ENCODE measurements around the gene PHACTR1. TPM values are rescaled to one million over a fixed set of nuclear protein-coding genes. Genes with fewer than 3 reads are reported as not detected.

Gene PHACTR1
- total RNA-seq, 2 donors from 2014 or later = 1.3 to 4.3 TPM

DNA sequence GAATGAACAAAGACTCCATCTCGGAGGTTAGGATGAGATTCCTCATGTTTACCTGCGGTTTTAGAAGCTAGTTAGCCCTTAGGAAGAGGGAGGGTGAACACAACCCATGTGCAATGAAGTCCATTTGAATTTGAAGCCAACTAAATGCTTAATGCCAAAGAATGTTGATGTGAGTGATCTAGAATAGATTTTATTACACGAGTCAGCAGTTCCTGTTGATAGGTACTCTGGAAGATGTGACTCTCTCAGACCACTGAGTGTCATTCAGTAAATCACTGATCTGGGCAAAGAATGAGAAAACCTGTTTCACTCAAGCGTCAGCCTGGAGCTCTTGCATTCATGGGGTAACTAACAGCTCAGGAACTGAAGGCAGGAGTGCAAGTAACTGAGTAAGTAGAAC lies 505.5 kb downstream of the PHACTR1 start:
- no peak for TF ChIP-seq POLR2AphosphoS5 (IDR thresholded peaks at IDR 0.05)
- no peak for TF ChIP-seq POLR2A (IDR thresholded peaks at IDR 0.05)
- TF ChIP-seq, protein P1, sequence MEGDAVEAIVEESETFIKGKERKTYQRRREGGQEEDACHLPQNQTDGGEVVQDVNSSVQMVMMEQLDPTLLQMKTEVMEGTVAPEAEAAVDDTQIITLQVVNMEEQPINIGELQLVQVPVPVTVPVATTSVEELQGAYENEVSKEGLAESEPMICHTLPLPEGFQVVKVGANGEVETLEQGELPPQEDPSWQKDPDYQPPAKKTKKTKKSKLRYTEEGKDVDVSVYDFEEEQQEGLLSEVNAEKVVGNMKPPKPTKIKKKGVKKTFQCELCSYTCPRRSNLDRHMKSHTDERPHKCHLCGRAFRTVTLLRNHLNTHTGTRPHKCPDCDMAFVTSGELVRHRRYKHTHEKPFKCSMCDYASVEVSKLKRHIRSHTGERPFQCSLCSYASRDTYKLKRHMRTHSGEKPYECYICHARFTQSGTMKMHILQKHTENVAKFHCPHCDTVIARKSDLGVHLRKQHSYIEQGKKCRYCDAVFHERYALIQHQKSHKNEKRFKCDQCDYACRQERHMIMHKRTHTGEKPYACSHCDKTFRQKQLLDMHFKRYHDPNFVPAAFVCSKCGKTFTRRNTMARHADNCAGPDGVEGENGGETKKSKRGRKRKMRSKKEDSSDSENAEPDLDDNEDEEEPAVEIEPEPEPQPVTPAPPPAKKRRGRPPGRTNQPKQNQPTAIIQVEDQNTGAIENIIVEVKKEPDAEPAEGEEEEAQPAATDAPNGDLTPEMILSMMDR (IDR thresholded peaks at IDR 0.05) = no peak
- H3K9me3 ChIP-seq = no peaks in the 10 kb centered on the region
- WGBS = 73% methylated on average over 4 of the region's 4 CpGs
- DNase-seq (ENCODE audit: low spot score) = no peak
- H3K27me3 ChIP-seq (replicated peaks; ENCODE audit: insufficient read depth) = no peaks in the 10 kb centered on the region
- no peak overlapping the region for H3K27ac ChIP-seq
- no peaks in the 10 kb centered on the region for H3K36me3 ChIP-seq
- intact Hi-C loops (cut with DNase I) = no loop called here
- H3K4me3 ChIP-seq = no peak overlapping the region
- H3K4me1 ChIP-seq (replicated peaks) = no peaks in the 10 kb centered on the region

DNA sequence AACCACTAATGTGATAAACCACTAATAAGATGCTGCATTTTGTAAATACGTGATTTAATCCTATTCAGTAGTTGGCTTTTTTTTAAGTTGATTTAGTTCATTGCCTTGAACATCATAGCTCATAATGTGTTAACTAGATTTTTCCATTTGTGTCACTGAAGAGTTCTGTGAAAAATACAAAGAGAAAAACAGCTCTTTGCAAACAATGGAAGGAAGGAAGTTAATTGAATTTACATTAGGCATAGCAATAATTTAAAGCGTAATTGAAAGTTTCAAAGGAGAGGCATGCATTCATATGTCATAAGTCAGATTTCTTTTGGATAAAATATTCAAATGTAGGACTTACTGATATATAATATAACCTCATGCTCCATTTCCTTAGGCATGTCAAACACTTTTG lies 509.5 kb downstream of the PHACTR1 start:
- H3K36me3 ChIP-seq = no peaks in the 10 kb centered on the region
- WGBS = 79% methylated on average over 2 of the region's 2 CpGs

DNA sequence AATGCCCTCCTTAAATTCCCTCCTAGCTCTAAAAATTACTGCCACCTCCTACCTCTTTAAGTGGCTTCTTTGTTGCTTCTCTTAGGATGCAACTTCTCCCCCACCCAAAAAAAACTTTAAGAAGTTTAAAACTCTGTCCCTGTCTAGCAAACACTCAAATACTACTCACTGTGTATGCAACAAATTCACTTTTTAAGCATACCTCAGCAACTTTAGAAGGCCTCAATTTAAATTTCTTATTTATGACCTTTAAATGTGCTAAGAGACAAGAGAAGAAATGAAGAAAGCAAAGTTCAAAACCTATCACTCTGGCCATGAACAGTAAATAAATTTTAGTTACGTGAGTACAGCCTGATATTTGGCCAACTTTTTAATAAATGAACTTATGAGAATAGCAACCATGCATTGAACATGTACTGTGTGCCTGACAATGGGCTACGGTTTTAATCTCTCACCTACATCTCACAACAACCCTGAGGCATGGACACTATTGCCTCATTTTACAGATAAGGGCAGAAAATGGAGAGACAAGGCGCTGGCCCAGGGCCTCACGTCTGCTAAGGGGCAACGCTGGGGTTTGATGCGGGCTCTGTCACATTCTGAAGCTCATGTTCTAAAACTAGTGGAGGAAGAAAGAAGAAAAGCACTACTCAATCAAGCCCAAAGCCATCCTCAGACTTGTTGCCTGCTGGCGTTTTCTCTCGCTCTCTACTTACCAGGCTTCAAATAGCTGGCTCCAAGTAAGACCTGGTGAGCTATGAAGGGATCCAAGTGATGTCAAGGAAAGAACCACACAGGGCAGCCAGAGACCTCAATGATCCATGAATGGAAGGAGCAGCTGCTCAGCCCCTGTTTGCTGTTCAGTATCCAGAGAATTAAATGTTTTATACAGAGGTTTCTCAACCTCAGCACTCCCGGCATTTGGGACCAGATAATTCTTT lies 512.0 kb downstream of the PHACTR1 start:
- TF ChIP-seq, protein P1 (IDR thresholded peaks at IDR 0.05) = no peak
- TF ChIP-seq POLR2A (IDR thresholded peaks at IDR 0.05) (no peak), POLR2AphosphoS5 (IDR thresholded peaks at IDR 0.05) (no peak)
- H3K27me3 ChIP-seq (replicated peaks; ENCODE audit: insufficient read depth) = no peaks in the 10 kb centered on the region
- no peak overlapping the region for H3K4me3 ChIP-seq
- no peaks in the 10 kb centered on the region for H3K9me3 ChIP-seq
- DNase-seq (ENCODE audit: low spot score) = no peak
- no peaks in the 10 kb centered on the region for H3K4me1 ChIP-seq (replicated peaks)
- intact Hi-C loops (cut with DNase I) = no loop called here
- H3K27ac ChIP-seq = no peak overlapping the region
- WGBS = 90% methylated on average over 9 of the region's 9 CpGs
- H3K36me3 ChIP-seq = no peaks in the 10 kb centered on the region

More for the DNA sequence above, 509.5 kb downstream of the PHACTR1 start:
- Histone ChIP-seq H3K4me1 (replicated peaks) (no peaks in the 10 kb centered on the region), H3K27me3 (replicated peaks; ENCODE audit: insufficient read depth) (no peaks in the 10 kb centered on the region), H3K4me3 (no peak overlapping the region), H3K9me3 (no peaks in the 10 kb centered on the region), H3K27ac (no peak overlapping the region)
- TF ChIP-seq POLR2AphosphoS5 (IDR thresholded peaks at IDR 0.05) (no peak), POLR2A (IDR thresholded peaks at IDR 0.05) (no peak)
- TF ChIP-seq, protein P1 (IDR thresholded peaks at IDR 0.05) = no peak
- DNase-seq (ENCODE audit: low spot score) = no peak
- intact Hi-C loops (cut with DNase I) = no loop called here

DNA sequence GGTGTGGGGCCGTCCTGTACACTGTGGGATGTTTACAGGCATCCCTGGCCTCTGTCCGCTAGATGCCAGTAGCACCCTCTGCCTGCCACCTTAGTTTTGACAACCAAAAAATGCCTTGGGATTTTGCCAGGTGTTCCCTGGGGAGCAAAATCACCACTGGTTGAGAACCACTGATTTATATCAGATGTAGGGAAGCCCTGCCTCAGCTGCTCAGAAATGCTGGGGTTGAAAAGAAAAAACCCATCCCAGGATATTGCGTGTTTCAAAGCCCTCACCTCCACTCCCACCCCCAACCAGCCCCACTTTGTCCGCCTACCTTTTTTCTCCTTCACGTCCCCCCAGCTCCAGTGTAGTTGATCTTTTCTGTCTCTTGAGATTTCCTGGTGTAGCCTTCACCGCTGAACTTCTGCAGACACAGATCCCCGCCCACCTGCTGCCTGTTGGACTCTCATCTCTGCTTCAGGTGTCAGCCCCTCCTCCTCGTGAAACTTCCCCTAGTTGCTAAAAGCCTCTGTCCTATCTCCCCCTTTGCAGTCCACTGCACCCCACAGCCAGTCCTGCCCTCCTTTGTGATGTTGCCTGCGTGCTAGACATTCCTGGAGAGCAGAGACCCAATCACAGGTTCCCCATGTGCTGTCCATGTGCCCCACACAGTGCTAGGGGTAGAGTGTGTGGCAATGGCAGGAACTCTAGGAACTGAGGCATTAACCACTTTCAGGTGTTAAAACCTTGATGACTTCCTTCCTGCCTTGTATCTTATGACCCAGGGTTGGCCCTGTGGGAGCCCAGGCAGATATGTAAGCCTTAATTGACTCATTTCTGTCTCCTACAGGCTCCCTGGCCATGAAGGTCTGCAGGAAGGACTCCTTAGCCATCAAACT lies 512.9 kb downstream of the PHACTR1 start:
- H3K27ac ChIP-seq = no peak overlapping the region
- no peak for DNase-seq (ENCODE audit: low spot score)
- no peak for TF ChIP-seq POLR2AphosphoS5 (IDR thresholded peaks at IDR 0.05)
- no peak for TF ChIP-seq POLR2A (IDR thresholded peaks at IDR 0.05)
- no peaks in the 10 kb centered on the region for H3K9me3 ChIP-seq
- 79% methylated on average over 9 of the region's 9 CpGs for WGBS
- H3K4me3 ChIP-seq = no peak overlapping the region
- H3K36me3 ChIP-seq = no peaks in the 10 kb centered on the region
- intact Hi-C loops (cut with DNase I) = no loop called here
- H3K4me1 ChIP-seq (replicated peaks) = no peaks in the 10 kb centered on the region
- no peaks in the 10 kb centered on the region for H3K27me3 ChIP-seq (replicated peaks; ENCODE audit: insufficient read depth)

DNA sequence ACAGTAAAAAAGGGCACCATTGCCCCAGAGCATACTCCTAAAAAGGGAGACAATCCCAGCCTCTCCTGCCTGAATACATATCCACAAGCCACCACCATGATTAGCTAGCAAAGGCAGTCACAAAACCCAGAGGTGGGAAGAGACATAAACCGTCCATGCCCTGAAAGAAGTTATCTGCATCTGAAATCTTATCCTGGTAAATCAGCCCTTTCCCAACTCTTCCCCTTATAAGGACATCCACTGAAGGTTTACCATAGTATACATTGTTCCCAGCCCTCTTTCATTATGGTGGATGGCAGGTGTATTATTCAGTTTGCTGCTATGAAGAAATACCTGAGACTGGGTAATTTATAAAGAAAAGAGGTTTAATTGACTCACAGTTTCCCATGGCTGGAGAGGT lies 516.5 kb downstream of the PHACTR1 start:
- no peaks in the 10 kb centered on the region for H3K9me3 ChIP-seq
- intact Hi-C loops (cut with DNase I) = no loop called here
- H3K27ac ChIP-seq = no peak overlapping the region
- H3K4me1 ChIP-seq (replicated peaks) = no peaks in the 10 kb centered on the region
- H3K36me3 ChIP-seq = no peaks in the 10 kb centered on the region
- TF ChIP-seq POLR2A (IDR thresholded peaks at IDR 0.05) (no peak), POLR2AphosphoS5 (IDR thresholded peaks at IDR 0.05) (no peak)
- TF ChIP-seq, protein P1 (IDR thresholded peaks at IDR 0.05) = no peak
- DNase-seq (ENCODE audit: low spot score) = no peak
- WGBS = 92% methylated on average over 1 of the region's 1 CpG
- no peaks in the 10 kb centered on the region for H3K27me3 ChIP-seq (replicated peaks; ENCODE audit: insufficient read depth)
- H3K4me3 ChIP-seq = no peak overlapping the region

Measured in prostate gland (tissue), 2 donors.